Measurements from ENCODE around the gene HES4.
A peak's percentile ranks its signal among the peaks of the same experiment; 100 is the strongest.
"Not testable (repeated sequence)": the region's sequence is repeated elsewhere in the genome, so short reads cannot be mapped to it uniquely, and the experiment has no call there.

HES4 gene

GRCh38 chr1:1033009-1033587 is 33.2 kb upstream of the HES4 start:
- peak; percentile 86 to 92 for DNase-seq

DNA sequence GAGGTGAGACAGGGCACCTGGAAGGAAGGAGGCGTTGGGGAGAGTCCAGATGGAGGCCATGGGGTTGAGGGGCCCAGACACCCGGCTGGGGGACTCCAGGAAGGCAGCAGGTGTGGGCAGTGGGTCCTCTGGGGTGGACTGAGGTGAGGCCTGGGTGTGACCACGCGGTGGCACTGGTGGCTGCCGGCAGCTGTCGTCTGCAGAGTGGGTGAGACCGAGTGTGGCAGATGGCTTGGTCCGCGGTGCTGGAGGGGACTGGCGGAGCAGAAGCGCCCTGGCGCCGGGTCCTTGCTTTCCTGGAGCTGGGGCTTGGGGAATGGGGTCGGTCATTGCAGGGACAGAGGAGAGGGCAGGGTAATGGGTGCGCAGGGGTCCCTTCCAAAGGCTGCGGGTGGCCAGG is 32.5 kb upstream of the HES4 start:
- no peak for DNase-seq

DNA sequence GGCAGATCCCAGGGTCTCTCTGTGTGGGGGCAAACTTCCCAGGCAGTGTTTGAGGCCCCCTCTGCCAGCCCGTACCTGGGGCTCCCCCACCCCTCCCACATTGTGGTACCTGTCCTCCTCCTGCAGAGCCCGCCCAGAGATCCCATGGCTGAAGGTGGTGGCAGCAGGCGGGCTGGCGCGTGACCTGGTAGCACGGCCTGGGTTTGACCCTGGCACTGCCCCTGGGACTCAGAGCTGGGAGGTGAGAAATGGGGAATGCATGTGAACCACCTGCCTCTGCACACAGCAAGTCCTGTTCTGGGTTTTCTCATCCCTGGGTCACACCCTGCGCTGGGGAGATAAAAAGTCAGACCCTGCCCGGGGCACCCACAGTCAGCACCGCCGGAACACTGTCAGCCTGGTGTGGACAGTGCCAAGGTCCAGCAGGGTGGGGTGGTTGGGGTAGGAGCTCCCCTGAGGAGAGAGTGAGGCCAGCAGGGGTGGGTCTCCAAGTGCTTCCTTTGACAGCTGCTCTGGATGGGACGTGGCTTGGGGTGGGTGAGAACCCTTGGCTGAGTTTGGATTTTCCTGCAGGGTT is 31.9 kb upstream of the HES4 start:
- DNase-seq: no peak

GRCh38 chr1:1030867-1031658 is 31.2 kb upstream of the HES4 start:
- not testable (repeated sequence) for DNase-seq

DNA sequence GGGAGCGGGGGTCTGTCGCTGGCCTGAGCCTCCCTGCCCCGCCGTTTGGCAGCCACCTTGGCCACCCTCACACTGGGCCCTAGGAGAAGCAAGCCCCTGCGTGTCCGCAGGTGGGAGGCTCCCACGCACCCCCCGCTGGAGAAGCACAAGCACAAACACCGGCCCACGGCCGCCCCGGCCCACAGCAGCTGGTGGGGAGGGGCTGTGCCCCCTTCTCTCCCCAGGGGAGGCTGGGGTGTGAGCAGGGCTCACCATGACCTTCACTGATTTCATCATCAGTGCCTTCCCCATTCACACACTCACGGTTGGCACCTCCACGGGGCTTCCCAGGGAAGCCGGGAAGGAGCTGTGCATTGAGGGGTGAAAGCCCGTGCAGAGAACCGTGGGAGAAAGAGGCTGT is 27.9 kb upstream of the HES4 start:
- DNase-seq: no peak

DNA sequence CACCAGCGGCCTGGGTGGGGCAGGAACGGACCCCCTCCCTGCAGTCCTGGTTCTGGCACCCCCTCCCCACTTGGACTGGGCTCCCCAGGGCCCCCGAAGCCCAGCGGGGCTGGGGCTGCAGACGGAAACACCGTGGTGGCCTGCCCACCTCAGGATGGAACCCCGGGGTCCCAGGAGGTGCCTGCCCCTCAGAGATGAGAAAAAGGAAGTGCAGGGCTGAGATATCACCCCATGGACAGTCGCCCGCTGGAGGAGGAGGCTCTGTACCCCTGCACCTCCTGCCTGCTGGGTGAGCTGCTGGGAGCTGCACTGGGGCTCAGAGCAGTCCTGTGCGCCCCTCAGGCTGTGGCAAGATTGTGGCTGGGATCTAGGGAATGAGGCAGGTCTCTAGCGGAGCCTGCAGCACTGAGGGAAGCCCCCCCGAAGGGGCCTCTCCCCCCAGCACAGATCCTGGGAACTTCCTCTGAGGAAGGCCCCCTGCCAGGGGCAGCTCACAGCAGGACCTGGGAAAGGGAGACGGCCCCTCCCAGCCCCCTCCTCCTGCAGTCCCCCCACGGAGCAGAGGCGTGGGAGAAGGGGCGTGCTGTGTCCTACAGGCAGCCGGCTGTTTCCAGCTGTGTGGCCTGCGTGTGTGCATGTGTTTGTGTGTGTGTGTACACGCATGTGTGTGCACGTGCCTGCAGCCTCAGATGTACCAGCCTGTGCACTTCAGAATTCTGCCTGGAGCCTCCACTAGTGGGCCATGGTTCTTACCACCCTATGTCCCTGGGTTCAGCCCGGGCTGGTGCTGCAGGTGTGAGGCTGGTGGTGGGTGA is 26.9 kb upstream of the HES4 start:
- DNase-seq: no peak

- DNase-seq: no peak
These were observed 25.8 kb upstream of the HES4 start for GRCh38 chr1:1025730-1026129.

GRCh38 chr1:1024771-1025699 is 25.1 kb upstream of the HES4 start:
- no peak for DNase-seq

GRCh38 chr1:1024149-1024770 is 24.4 kb upstream of the HES4 start:
- no peak for DNase-seq

DNA sequence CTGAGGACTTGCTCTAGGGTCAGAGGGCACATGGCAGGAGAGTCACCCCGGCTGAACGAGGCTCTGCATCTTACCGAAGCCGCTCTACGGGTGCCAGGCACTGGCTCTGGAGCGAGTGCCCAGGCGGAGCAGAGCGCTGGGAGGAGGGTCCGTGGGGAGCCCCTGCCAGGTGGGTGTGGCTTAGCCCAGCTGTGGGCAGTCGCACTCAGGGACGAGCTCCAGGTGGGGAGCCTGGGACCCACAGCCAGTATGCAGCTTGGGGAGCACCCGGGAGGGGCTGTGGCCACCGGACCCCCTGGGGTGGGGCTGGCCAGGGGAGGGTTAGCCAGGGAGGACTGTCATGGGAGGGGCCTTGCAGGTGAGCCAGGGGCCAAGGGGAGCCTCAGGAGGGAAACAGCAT is 23.8 kb upstream of the HES4 start:
- DNase-seq: no peak

GRCh38 chr1:1022302-1023009 is 22.6 kb upstream of the HES4 start:
- no peak for DNase-seq

DNA sequence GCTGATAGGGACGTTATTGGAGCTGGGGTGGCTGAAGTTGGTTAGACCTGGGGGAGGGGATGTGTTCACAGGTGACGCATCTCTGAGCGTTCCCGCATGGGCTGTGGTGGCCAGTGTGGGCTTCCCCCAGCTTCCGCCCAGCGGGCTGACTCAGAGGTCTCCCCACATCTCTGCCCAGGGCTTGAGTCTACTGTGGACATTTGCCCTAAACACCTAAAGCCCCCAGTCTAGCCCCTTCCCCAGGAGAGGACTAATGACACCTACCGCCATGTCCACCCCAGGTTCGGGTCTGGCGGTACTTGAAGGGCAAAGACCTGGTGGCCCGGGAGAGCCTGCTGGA is 22.0 kb upstream of the HES4 start:
- DNase-seq: no peak

GRCh38 chr1:1021010-1021919 is 21.4 kb upstream of the HES4 start:
- no peak for DNase-seq

- DNase-seq: no peak
These were observed 20.6 kb upstream of the HES4 start for GRCh38 chr1:1020415-1021009.

DNA sequence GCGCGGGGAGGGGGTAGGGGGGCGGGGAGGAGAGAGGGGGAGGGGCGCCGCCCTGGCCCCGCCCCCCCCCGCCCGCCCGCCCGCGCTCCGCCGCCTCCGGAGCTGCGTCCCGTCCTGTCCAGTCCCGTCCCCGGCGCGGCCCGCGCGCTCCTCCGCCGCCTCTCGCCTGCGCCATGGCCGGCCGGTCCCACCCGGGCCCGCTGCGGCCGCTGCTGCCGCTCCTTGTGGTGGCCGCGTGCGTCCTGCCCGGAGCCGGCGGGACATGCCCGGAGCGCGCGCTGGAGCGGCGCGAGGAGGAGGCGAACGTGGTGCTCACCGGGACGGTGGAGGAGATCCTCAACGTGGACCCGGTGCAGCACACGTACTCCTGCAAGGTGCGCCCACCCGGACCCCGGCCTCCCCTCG is 20.1 kb upstream of the HES4 start, which contains the start of gene AGRN:
TSS of gene AGRN (plus strand) at position 121 of the 405 bp plus-strand sequence. CDS start at position 174, 53 bp downstream.
- no peak for DNase-seq

GRCh38 chr1:1019122-1019999 is 19.5 kb upstream of the HES4 start:
- peak; percentile 76 to 78 for DNase-seq

- not testable (repeated sequence) for DNase-seq
These were observed 18.4 kb upstream of the HES4 start for GRCh38 chr1:1018321-1018685.
